ENCODE results near the gene METAP1D. TPM values are rescaled to one million over a fixed set of nuclear protein-coding genes. Genes with fewer than 3 reads are reported as not detected.

METAP1D gene
- total RNA-seq, 4 donors from 2014 or later: 0.75 to 6.4 (median 3.6) TPM

DNA sequence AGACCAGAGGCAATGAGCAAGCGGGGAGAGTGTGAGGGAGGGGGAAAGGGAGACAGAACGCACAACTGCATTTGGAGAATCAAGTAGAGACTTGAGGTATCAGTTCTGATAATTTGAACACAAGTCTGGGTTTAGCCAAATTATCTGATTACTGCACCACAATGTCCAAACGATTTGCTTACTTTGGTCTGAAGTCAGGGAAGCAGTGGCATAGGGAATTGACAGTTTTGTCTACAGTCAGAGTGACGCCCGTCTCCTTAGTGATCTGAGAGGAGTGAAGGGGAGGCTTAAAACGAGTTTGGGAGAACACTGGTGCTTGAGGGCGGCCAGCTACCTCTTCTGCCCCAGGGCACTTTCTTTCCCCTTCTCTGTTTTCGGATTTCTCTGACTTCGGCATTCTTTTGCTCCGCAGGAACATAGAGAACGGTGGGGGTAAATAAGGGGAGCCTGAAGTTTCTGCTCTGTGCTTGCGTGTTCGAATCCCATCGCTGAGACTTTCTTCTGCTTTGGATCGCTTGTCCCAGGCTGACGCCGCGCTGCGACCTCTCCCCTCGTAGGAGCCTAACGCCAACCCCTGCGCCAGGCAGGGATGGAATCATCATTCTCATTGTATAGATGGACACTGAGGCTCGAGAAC, 105.8 kb downstream of the METAP1D start:
- WGBS, 2 donors (ENCODE audit: low coverage in 1 of 2): 15 to 18% methylated on average over 7 to 23 of the region's 23 CpGs
- DNase-seq: no peak
- in situ Hi-C loops (cut with MboI; ENCODE audit: low pct_ligation_motif_present in 1 of 4, low pct_unique_long_range_greater_than_20kb in 1 of 4, low sequenced_read_pairs in 3 of 4): loop anchor here (10.0 to 25.0 kb wide), 4 partner anchors 293 to 518 kb away; no protein-coding TSS in a partner anchor
- TF ChIP-seq POLR2AphosphoS5 (IDR thresholded peaks at IDR 0.05) (no peak), POLR2A (IDR thresholded peaks at IDR 0.05) (no peak), EP300 (IDR thresholded peaks at IDR 0.05; ENCODE audit: low read depth) (no peak)
- TF ChIP-seq, protein P1, sequence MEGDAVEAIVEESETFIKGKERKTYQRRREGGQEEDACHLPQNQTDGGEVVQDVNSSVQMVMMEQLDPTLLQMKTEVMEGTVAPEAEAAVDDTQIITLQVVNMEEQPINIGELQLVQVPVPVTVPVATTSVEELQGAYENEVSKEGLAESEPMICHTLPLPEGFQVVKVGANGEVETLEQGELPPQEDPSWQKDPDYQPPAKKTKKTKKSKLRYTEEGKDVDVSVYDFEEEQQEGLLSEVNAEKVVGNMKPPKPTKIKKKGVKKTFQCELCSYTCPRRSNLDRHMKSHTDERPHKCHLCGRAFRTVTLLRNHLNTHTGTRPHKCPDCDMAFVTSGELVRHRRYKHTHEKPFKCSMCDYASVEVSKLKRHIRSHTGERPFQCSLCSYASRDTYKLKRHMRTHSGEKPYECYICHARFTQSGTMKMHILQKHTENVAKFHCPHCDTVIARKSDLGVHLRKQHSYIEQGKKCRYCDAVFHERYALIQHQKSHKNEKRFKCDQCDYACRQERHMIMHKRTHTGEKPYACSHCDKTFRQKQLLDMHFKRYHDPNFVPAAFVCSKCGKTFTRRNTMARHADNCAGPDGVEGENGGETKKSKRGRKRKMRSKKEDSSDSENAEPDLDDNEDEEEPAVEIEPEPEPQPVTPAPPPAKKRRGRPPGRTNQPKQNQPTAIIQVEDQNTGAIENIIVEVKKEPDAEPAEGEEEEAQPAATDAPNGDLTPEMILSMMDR (IDR thresholded peaks at IDR 0.05): no peak
- no peak overlapping the region for H3K27ac ChIP-seq
- H3K36me3 ChIP-seq: no peaks in the 10 kb centered on the region
- H3K27me3 ChIP-seq: peaks cover 98% of the 10 kb centered on the region
- no peaks in the 10 kb centered on the region for H3K9me3 ChIP-seq
- intact Hi-C loops (cut with DNase I; ENCODE audit: low total_unique reads): loop anchor here (10.0 kb wide), 1 partner anchor 401 kb away; no protein-coding TSS in a partner anchor
- H3K4me3 ChIP-seq: peak overlapping the region in 1 of 4 donors; percentile 34
- peaks cover 3 to 46% (median 34%) of the 10 kb centered on the region in 4 donors for H3K4me1 ChIP-seq

- WGBS, 2 donors (ENCODE audit: low coverage in 1 of 2): 7 to 25% methylated on average over 4 to 41 of the region's 44 CpGs
- peaks cover 91% of the 10 kb centered on the region for H3K27me3 ChIP-seq
- no peaks in the 10 kb centered on the region for H3K36me3 ChIP-seq
- peak overlapping the region in 3 of 4 donors; percentile 6 to 34 (median 10) for H3K4me3 ChIP-seq
- DNase-seq: no peak
- in situ Hi-C loops (cut with MboI; ENCODE audit: low pct_ligation_motif_present in 1 of 4, low pct_unique_long_range_greater_than_20kb in 1 of 4, low sequenced_read_pairs in 3 of 4) (loop anchor here (10.0 to 25.0 kb wide), 4 partner anchors 294 to 519 kb away; no protein-coding TSS in a partner anchor), intact Hi-C loops (cut with DNase I; ENCODE audit: low total_unique reads) (loop anchor here (10.0 kb wide), 1 partner anchor 402 kb away; no protein-coding TSS in a partner anchor)
- TF ChIP-seq, protein P1 (IDR thresholded peaks at IDR 0.05): peak in 2 of 5 experiments; percentile 10 to 28
- TF ChIP-seq POLR2A (IDR thresholded peaks at IDR 0.05): no peak
- H3K4me1 ChIP-seq: peaks cover 0 to 39% (median 27%) of the 10 kb centered on the region in 4 donors
- no peak overlapping the region for H3K27ac ChIP-seq
- H3K9me3 ChIP-seq: no peaks in the 10 kb centered on the region
Measured at GRCh38 chr2:172106108-172106961, 106.6 kb downstream of the METAP1D start.

GRCh38 chr2:172107690-172108586, 108.2 kb downstream of the METAP1D start:
- 36 to 43% methylated on average over 3 to 48 of the region's 51 CpGs for WGBS, 2 donors (ENCODE audit: low coverage in 1 of 2)
- in situ Hi-C loops (cut with MboI; ENCODE audit: low pct_ligation_motif_present in 1 of 4, low pct_unique_long_range_greater_than_20kb in 1 of 4, low sequenced_read_pairs in 3 of 4): loop anchor here (10.0 to 25.0 kb wide), 4 partner anchors 296 to 521 kb away; no protein-coding TSS in a partner anchor

More at GRCh38 chr2:172107690-172108586, 108.2 kb downstream of the METAP1D start:
- no peaks in the 10 kb centered on the region for H3K9me3 ChIP-seq
- H3K27ac ChIP-seq: no peak overlapping the region
- H3K4me3 ChIP-seq: no peak overlapping the region
- no peaks in the 10 kb centered on the region for H3K36me3 ChIP-seq
- intact Hi-C loops (cut with DNase I; ENCODE audit: low total_unique reads): loop anchor here (10.0 kb wide), 1 partner anchor 403 kb away; no protein-coding TSS in a partner anchor
- peaks cover 79% of the 10 kb centered on the region for H3K27me3 ChIP-seq
- H3K4me1 ChIP-seq: peaks cover 0 to 23% (median 13%) of the 10 kb centered on the region in 4 donors
- TF ChIP-seq EP300 (IDR thresholded peaks at IDR 0.05; ENCODE audit: low read depth) (no peak), POLR2AphosphoS5 (IDR thresholded peaks at IDR 0.05) (no peak), POLR2A (IDR thresholded peaks at IDR 0.05) (no peak)
- TF ChIP-seq, protein P1 (IDR thresholded peaks at IDR 0.05): no peak
- DNase-seq: no peak
